ENCODE results near the gene MYT1.

The MYT1 gene

GRCh38 chr20:64247307-64247618, 83.0 kb downstream of the MYT1 start:
- no peak for DNase-seq (ENCODE audit: low read depth)

- DNase-seq (ENCODE audit: low read depth) = no peak
These were observed 84.0 kb downstream of the MYT1 start for GRCh38 chr20:64247970-64248841.

- no peak for DNase-seq (ENCODE audit: low read depth)
These were observed 85.8 kb downstream of the MYT1 start for GRCh38 chr20:64250027-64250426.

- no peak for DNase-seq (ENCODE audit: low read depth)
These were observed 88.7 kb downstream of the MYT1 start for GRCh38 chr20:64253000-64253383.

- DNase-seq (ENCODE audit: low read depth) = no peak
These were observed 89.2 kb downstream of the MYT1 start for GRCh38 chr20:64253443-64253842.

GRCh38 chr20:64254156-64254555, 89.9 kb downstream of the MYT1 start:
- DNase-seq (ENCODE audit: low read depth) = no peak

DNA sequence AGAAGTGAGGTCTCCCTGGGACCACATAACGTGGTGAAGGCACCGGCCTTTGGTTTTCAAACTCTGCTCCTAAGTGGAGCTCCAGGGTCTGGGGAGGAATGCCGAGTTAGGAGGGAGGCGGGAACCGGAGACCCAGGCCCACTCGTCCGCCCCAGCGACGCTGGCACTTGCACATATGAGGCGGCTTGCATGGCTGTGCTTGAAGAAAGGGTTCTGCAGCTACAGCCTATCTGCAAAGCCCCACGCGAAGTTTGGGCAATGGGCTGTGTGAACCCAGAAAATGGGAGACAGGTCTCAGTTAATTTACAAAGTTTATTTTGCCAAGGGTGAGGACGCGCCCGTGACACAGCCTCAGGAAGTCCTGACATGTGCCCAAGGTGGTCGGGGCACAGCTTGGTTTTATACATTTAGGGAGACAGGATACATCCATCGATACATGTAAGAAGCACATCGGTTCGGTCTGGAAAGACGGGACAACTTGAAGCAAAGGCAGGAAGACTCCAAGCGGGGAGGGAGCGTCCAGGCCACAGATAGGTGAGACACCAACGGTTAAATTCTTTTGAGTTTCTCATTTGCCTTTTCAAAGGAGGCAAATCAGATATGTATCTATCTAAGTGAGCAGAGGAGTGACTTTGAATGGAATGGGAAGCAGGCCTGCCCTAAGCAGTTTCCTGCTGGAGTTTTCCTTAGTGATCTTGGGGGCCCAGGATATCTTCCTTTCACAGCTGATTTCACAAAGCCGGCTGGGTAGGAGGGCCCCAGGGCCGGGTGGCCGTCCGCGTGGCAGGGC, 90.5 kb downstream of the MYT1 start:
- DNase-seq (ENCODE audit: low read depth) = no peak

DNA sequence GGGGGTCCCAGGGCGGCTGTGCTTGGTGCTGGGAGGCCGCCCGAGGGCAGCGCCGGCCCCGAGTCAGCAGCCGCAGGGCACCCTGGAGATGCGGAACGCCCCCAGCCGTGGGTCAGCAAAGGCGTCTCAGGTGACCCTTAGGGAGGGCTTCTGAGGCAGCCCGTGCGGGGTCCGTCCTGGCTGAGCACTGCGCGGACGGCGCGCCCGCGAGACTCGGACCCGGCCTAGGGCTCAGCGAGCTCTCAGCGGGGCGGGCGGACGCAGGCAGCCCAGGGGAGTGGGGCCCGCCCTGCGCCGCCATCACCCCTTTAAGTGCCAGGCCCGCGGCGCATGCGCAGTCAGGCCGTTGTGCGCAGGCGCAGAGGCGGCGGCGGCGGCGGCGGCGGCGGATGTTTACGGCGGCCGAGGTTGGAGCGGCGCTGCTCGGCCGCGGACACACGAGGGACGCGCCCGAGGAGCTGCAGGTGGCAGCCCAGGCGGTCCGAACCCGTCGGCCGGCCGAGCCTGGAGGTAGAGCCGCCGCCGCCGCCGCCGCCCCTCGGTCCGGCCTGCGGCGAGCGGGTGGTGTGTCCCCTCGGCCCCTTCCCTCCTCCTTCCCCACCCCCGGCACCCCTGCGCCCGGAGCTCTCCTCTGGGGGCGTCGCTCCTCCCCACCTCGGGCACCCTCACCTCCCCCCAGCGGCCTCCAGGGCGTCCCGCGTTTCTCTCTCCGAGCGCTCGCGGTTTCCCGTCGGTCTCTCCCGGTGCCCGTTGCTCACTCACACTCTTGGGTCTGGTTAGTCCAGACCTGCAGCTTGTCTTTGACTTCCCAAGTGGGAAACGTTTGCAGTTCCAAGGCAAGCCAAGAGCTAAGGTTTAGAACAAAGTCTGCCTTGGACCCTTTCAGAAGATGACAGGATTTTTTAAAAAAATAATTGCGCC, 91.4 kb downstream of the MYT1 start, which contains the start of gene PCMTD2:
TSS of gene PCMTD2 (plus strand) at position 388 of the 921 bp plus-strand sequence. CDS start 4,218 bp downstream, outside the sequence.
- peak; percentile 83 for DNase-seq (ENCODE audit: low read depth)

DNA sequence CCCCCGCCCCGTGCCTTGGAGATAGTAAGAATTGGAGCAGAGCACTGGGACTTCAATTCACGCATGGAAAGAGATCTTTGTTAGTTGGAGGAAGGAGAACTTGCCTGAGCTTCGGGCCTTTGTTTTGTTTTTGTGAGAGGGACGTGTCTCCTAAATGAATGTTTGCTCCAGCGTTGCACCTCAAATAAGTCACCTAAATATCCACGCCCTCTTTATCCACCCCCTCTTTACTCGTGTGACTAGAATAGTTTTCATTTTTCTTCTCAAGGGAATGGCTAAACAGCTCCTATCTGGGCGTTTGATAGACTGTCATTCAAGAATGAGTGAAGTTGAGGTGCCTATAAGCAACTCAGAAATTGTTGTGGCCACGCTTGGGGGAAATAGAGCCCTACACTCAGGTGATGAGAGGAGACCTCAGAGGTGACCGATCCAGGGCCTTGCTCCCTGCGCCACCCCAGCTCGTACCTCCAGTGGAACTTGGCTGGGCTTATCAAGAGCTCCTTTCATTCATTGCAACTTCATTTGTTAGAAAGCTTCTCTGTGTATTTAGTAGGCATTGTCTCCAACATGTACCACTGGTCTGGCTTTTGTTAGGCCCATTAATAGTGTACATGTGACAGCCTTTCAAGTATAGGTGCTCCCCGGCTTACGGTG, 92.2 kb downstream of the MYT1 start:
- no peak for DNase-seq (ENCODE audit: low read depth)

- no peak for DNase-seq (ENCODE audit: low read depth)
These were observed 93.0 kb downstream of the MYT1 start for GRCh38 chr20:64257107-64257757.

DNA sequence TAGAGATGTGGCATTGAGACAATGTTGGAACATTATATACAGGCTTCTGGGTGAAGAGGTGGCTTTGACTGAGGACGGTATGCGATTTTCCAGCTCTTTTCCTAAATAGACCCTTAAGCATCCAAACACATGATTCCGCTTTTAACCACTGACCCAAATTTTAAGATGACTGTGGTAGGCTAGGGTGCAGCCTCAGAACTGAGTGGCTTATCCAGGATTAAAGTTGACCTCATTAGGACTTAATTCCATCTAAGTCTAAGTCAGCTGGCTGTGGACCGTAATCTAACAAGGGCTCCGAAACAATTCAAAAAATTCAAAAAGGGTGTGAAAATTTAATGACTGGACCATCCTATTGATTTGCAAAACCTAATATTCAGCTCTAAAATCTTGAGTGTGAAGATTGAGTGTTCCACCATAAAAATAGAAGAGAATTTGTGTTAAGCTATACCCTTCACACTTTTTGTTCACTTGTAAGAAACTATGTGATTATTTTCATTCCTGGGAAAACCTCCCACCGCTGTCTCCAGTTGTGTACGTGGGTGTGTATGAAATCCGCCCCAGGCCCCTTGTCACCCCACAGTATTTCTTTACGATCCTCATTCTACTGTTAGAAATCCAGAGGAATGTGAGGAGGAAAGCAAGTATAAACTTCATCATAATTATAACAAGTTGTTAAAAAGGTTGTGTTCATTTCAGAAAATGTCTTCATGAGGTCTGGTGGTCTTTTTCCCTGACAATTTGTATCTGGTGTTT, 94.0 kb downstream of the MYT1 start:
- DNase-seq (ENCODE audit: low read depth) = no peak

GRCh38 chr20:64260239-64260638, 96.0 kb downstream of the MYT1 start:
- no peak for DNase-seq (ENCODE audit: low read depth)

DNA sequence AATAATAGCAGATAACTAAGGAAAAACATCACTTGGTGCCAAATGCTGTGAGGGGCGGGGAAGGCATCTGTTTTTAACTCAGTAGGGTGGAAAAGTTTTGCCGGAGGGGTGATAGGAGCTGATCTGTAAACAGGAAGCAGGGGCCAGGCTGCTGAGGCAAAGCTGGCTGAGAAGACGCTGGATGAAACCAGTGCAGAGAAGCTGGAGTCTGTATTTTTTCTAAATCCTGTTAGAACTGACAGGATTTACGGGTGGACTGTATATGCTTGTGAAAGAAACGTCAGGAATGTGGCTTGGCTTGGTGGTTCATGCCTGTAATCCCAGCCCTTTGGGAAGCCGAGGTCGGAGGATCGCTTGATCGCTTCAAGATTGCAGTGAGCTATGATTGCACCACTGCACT, 96.9 kb downstream of the MYT1 start:
- DNase-seq (ENCODE audit: low read depth) = peak; percentile 89

DNA sequence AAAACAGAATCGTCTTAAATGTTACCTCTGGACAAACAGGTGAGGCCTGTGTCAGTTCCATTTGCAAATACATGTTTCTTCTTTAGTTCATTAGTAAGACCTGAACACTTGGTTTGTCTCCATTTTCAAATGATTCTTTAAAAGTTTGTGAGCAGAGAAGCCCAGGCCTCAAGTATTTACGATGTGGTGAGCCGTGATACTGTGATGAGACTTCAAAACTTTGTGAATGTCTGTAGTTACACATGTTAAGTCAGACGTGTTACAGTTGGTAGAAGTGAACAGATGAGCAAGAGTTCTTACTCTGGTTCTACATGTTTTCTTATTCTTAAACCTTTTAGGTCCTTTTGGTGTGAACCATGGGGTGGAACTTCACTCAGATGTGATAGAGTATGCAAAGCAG, 99.8 kb downstream of the MYT1 start:
- peak; percentile 40 for DNase-seq (ENCODE audit: low read depth)

DNA sequence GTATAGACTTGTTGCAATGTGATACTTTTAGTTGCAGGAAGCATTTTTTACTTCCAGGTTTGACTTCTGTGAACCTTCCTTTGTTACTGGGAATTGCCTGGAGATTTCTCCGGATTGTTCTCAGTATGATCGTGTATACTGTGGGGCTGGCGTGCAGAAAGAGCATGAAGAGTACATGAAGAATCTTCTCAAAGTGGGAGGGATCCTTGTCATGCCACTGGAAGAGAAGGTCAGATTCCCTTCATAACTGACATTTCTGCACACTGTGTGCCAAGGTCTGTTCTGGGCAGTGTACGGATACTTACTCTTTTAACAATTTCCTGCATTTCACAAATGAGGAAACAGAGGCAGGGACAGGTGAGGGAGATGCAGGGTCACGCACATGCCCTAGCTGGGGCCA, 100.9 kb downstream of the MYT1 start:
- peak; percentile 10 for DNase-seq (ENCODE audit: low read depth)

DNA sequence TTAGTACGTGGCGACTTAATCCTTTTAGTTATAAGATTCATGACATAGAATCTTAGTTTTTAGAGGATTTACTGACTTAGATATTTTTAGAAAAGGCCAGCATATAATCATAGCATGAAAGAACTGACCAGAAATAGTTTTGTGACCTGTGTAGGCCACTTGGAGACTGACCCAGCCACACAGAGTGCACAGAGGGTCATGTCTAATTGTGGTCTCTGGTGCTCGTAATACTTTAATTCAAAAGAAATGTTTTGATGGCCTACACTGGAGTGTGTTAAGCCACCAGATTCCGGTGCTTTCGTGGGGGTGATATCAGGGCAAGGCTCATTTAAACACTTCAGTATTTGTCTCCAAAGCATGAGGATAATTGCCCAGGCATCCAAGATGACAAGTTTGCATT, 102.7 kb downstream of the MYT1 start:
- DNase-seq (ENCODE audit: low read depth) = no peak

DNA sequence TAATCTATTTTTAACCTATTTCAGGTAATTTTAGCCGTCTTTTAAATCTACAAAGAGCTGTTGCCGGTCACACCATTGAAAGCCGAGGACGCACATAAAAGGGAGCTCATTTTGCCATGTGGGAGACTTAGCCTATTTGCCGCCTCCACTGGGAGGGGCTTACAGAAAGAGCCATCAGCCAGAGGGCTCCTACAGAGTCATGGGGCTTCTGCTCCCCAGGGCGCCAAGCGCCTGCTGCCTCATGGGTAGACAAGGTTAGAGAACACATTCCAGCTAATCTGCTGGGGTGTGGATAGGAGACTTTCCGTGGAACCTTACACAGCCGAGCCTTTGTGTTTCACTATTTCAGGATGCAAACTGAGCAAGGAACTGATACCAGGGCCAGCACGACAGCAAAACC, 103.9 kb downstream of the MYT1 start:
- no peak for DNase-seq (ENCODE audit: low read depth)

- no peak for DNase-seq (ENCODE audit: low read depth)
These were observed 105.6 kb downstream of the MYT1 start for GRCh38 chr20:64269604-64270411.

DNA sequence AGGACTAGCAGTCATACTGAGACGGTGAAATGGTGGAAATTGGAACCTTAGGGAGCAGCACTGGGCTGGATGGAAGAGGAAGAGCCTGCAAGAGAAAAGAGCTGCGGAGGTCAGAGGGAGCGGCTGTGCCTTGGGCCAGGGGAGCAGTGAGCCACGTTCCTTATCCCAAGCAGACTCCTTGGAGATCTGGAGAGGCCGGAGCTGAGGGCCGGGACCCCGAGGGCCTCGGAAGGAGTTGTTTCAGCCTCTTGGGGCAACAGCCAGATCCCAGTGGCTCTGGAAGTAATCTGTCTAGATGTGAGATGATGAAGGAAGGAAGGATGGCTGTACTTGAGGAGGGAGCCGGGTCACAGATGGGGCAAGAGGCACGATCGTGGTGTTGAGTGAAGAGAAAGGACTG, 107.4 kb downstream of the MYT1 start:
- DNase-seq (ENCODE audit: low read depth) = no peak

- no peak for DNase-seq (ENCODE audit: low read depth)
These were observed 108.9 kb downstream of the MYT1 start for GRCh38 chr20:64273109-64273508.
